H1 (cell line): ENCODE measurements around the gene NMNAT3. TPM values are rescaled to one million over a fixed set of nuclear protein-coding genes. Genes with fewer than 3 reads are reported as not detected.

Experiments used
- GABPA ChIP-seq: IDR thresholded peaks from 2 replicates; pipeline ENCODE4 v1.6.1; 2011; ENCODE audit warnings: mild to moderate bottlenecking, low read length, moderate library complexity, borderline replicate concordance; ENCODE audit not compliant: insufficient read depth
- KDM1A ChIP-seq: fragments of 200-600, 300-600 bp; sonication (generic); IDR thresholded peaks from 2 replicates; pipeline ENCODE4 v1.7.1; 2016; ENCODE audit warnings: mild to moderate bottlenecking, low read length, borderline replicate concordance
- RAD21 ChIP-seq, 2 experiments: IDR thresholded peaks in 1 of 2; conservative IDR thresholded peaks in 1 of 2; 2 replicates each; pipeline ENCODE4 v1.6.1; 2011; ENCODE audit warnings: low read depth in 2 of 2, low read length in 2 of 2, improper control_type of control experiment in 1 of 2, inconsistent platforms in 1 of 2, mild to moderate bottlenecking in 1 of 2, moderate library complexity in 1 of 2
- SIRT6 ChIP-seq: IDR thresholded peaks from one replicate; pipeline ENCODE4 v1.7.1; 2012; ENCODE audit warnings: low read length, inconsistent platforms
- ZNF274 ChIP-seq: IDR thresholded peaks from 2 replicates; pipeline ENCODE4 v1.7.0; 2012; ENCODE audit warnings: low read length, borderline replicate concordance; ENCODE audit errors: extremely low read depth
- polyA plus RNA-seq, 7 experiments: library from polyadenylated mRNA; depleted of rRNA in 3 of 7; stranded (reverse) in 5 of 7; unstranded in 2 of 7; fragments of >200 nt in 5 of 7; fragments of 200-250 nt in 2 of 7; gene quantifications; 1 replicate in 5 of 7; 2 replicates in 1 of 7; 4 replicates in 1 of 7; pipeline versions ENCODE4 v1.2.1 to v1.2.3, GENCODE V29; 2011 to 2013; ENCODE audit warnings: missing spikeins in 2 of 7, mixed read lengths in 2 of 7
- total RNA-seq: library from RNA; stranded (reverse); fragmentation: NEBNext Ultra II Directional; extraction: Animal tissue kit (Norgen Biotek cat#: 25700); gene quantifications from 2 replicates; pipeline ENCODE4 v1.2.1, GENCODE V29; 2021

NMNAT3 gene
- total and polyA plus RNA-seq, 2 of the 8 experiments (the other 6 are each of a cell fraction or from before 2014, with no cell fraction given): 4.2 to 4.3 TPM

GRCh38 chr3:139671863-139672646, 5.7 kb downstream of the NMNAT3 start (continued):
- TF ChIP-seq GABPA (no peak), RAD21 (IDR thresholded peaks at IDR 0.05 in 1 of 2, conservative IDR thresholded peaks at IDR 0.05 in 1 of 2; ENCODE audit: low read depth in 2 of 2, low read length in 2 of 2) (no peak), SIRT6 (no peak), KDM1A (no peak), ZNF274 (no peak)
